Measurements from ENCODE around the gene VAMP3.

GRCh38 chr1:7805460-7805859 is 34.4 kb downstream of the VAMP3 start:
- TF ChIP-seq CTCF (IDR thresholded peaks at IDR 0.05; ENCODE audit: poor library complexity, severe bottlenecking) (no peak), EZH2 (IDR thresholded peaks at IDR 0.05; ENCODE audit: borderline replicate concordance, insufficient read depth, low read length, poor library complexity, severe bottlenecking) (no peak), REST (IDR thresholded peaks at IDR 0.05; ENCODE audit: borderline replicate concordance) (no peak), POLR2AphosphoS5 (IDR thresholded peaks at IDR 0.05) (no peak)

All from neural cell (in vitro differentiated cells).